ENCODE results near the gene TMEM131L. TPM values are rescaled to one million over a fixed set of nuclear protein-coding genes. Genes with fewer than 3 reads are reported as not detected.

Gene TMEM131L
- total and polyA plus RNA-seq, 4 experiments from 2014 or later = 20.8 to 65.6 (median 53.2) TPM

DNA sequence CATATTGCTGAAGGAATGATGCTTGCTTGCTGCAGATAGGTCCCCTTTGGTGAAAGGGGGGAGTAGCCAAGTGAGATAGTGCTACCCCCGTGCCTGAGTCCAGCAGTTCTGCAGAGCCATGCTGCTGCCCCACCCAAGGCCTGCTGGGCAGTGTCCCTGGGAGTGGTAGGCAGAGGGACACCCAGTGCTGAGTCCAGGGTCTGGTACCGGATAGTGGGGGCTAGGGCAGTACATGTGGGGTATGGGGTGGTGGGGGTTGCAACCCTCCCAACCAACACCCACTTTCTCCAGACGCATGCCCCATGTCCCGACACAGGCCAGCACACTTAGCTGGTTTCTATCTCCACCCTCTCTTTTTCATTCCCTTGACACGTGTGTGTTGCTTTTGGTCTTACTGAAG lies 155.9 kb downstream of the TMEM131L start:
- peaks cover 61 to 86% of the 10 kb centered on the region in 2 donors for H3K36me3 Mint-ChIP-seq
- DNase-seq = no peak
- Histone ChIP-seq H3K36me3 (ENCODE audit: insufficient read depth, low read length) (peaks cover 89% of the 10 kb centered on the region), H3K27ac (ENCODE audit: low read depth, low read length) (no peak overlapping the region), H3K27me3 (ENCODE audit: insufficient read depth, low read length) (no peaks in the 10 kb centered on the region), H3K9me3 (ENCODE audit: control insufficient read depth in 1 of 2, low read length in 2 of 2) (no peaks in the 10 kb centered on the region), H3K4me3 (ENCODE audit: low read length in 2 of 2) (no peak overlapping the region), H3K4me1 (ENCODE audit: insufficient read depth, low read length) (no peaks in the 10 kb centered on the region)
- H3K27me3 Mint-ChIP-seq = no peaks in the 10 kb centered on the region
- peaks cover 2 to 7% (median 6%) of the 10 kb centered on the region in 4 donors for H3K4me1 Mint-ChIP-seq
- peaks cover 0 to 2% (median 0%) of the 10 kb centered on the region in 8 donors for H3K9me3 Mint-ChIP-seq
- no peak overlapping the region for H3K27ac Mint-ChIP-seq
- intact Hi-C loops (cut with micrococcal nuclease) = no loop called here
- CTCF ChIA-PET (ENCODE audit: partially characterized antibody) = interaction anchor here (0.7 to 2.6 kb wide), 5 partner anchors 11 to 278 kb away, joined by 3 to 8 read pairs (median 5); partner anchors contain the start of gene MND1
- no peak overlapping the region for H3K4me3 Mint-ChIP-seq
- POLR2A ChIA-PET (ENCODE audit: partially characterized antibody) = no interaction called here

DNA sequence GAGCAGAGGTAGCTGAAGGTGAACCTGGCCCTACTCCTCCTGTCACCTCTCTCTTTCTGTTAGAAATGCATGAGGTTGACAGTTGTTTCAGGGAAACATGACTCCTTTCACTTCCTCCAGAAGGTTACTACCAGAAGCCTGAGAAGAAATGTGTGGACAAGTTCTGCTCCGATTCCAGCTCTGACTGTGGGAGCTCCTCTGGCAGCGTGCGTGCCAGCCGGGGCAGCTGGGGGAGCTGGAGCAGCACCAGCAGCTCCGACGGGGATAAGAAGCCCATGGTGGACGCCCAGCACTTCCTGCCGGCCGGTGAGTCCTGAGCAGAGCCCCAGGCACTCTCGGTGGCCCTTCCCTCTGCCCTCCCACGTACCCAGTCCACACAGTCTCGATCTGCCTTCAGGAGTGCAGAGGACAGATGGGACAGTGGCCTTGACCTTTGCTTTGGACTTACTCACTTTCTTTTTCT lies 156.6 kb downstream of the TMEM131L start:
- H3K27me3 Mint-ChIP-seq = no peaks in the 10 kb centered on the region
- Histone ChIP-seq H3K4me1 (ENCODE audit: insufficient read depth, low read length) (no peaks in the 10 kb centered on the region), H3K27me3 (ENCODE audit: insufficient read depth, low read length) (no peaks in the 10 kb centered on the region), H3K9me3 (ENCODE audit: control insufficient read depth in 1 of 2, low read length in 2 of 2) (no peaks in the 10 kb centered on the region), H3K27ac (ENCODE audit: low read depth, low read length) (no peak overlapping the region), H3K4me3 (ENCODE audit: low read length in 2 of 2) (no peak overlapping the region), H3K36me3 (ENCODE audit: insufficient read depth, low read length) (peaks cover 90% of the 10 kb centered on the region)
- peaks cover 0 to 6% (median 4%) of the 10 kb centered on the region in 4 donors for H3K4me1 Mint-ChIP-seq
- peaks cover 61 to 89% of the 10 kb centered on the region in 2 donors for H3K36me3 Mint-ChIP-seq
- no peak overlapping the region for H3K4me3 Mint-ChIP-seq
- peak overlapping the region in 5 of 7 donors; percentile 6 to 70 (median 62) for H3K27ac Mint-ChIP-seq
- intact Hi-C loops (cut with micrococcal nuclease) = no loop called here
- CTCF ChIA-PET (ENCODE audit: partially characterized antibody) = interaction anchor here (1.6 kb wide), 1 partner anchor 21 kb away, joined by 6 read pairs; no protein-coding TSS in a partner anchor
- POLR2A ChIA-PET (ENCODE audit: partially characterized antibody) = no interaction called here
- peaks cover 0 to 2% (median 0%) of the 10 kb centered on the region in 8 donors for H3K9me3 Mint-ChIP-seq
- DNase-seq = no peak

DNA sequence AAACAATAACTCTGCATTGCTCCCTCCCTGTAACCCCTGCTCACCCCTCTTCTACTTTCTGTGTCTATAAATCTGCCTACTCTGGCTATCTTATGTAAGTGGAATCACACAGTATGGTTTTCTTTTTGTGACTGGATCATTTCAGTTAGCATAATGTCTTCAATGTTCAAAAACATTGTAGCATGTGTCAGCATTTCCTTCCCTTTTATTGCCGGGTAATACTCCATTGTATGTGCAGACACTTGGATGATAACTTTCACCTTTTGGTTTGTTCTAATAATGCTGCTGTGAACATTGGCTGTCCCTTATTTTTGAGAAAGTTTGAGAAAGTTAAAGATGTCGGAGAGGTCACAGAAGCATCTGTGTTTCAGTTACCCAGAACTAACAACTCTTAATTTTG lies 157.3 kb downstream of the TMEM131L start:
- peaks cover 0 to 2% (median 0%) of the 10 kb centered on the region in 8 donors for H3K9me3 Mint-ChIP-seq
- H3K4me1 ChIP-seq (ENCODE audit: insufficient read depth, low read length) = no peaks in the 10 kb centered on the region
- H3K36me3 Mint-ChIP-seq = peaks cover 63 to 91% of the 10 kb centered on the region in 2 donors
- H3K27me3 Mint-ChIP-seq = no peaks in the 10 kb centered on the region
- H3K27me3 ChIP-seq (ENCODE audit: insufficient read depth, low read length) = no peaks in the 10 kb centered on the region
- CTCF ChIA-PET (ENCODE audit: partially characterized antibody) = no interaction called here
- intact Hi-C loops (cut with micrococcal nuclease) = no loop called here
- peaks cover 0 to 6% (median 4%) of the 10 kb centered on the region in 4 donors for H3K4me1 Mint-ChIP-seq
- POLR2A ChIA-PET (ENCODE audit: partially characterized antibody) = no interaction called here
- H3K9me3 ChIP-seq (ENCODE audit: control insufficient read depth in 1 of 2, low read length in 2 of 2) = no peaks in the 10 kb centered on the region
- no peak overlapping the region for H3K4me3 Mint-ChIP-seq
- no peak overlapping the region for H3K4me3 ChIP-seq (ENCODE audit: low read length in 2 of 2)
- DNase-seq = no peak
- H3K27ac ChIP-seq (ENCODE audit: low read depth, low read length) = no peak overlapping the region
- H3K27ac Mint-ChIP-seq = peak overlapping the region in 6 of 7 donors; percentile 7 to 93 (median 44)
- peaks cover 90% of the 10 kb centered on the region for H3K36me3 ChIP-seq (ENCODE audit: insufficient read depth, low read length)

DNA sequence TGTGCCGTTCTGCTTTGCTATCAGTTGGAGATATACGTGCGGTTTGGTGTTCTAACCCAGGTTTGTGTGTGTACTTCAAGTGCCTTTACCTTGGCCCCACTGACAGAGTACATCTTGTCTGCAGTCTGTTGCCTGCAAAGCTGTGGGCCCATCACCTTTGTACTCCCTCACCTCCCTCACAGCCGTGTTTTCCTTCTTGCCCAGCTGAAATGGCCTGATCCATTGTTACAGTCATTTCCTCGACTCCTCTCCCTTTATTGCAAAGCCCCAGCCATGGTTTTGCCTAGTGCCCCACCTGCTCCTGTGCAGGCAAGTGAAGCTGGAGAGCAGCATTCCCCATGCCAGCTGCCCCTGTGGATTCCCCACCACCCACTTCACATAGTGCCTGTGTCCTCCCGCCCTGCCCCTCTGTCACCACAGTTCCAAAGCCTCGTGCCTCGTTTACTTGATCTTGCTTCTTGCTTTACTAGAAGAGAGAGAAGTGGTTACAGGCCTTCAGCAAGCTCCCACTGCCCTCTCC lies 162.7 kb downstream of the TMEM131L start:
- CTCF ChIA-PET (ENCODE audit: partially characterized antibody) = no interaction called here
- POLR2A ChIA-PET (ENCODE audit: partially characterized antibody) = no interaction called here

DNA sequence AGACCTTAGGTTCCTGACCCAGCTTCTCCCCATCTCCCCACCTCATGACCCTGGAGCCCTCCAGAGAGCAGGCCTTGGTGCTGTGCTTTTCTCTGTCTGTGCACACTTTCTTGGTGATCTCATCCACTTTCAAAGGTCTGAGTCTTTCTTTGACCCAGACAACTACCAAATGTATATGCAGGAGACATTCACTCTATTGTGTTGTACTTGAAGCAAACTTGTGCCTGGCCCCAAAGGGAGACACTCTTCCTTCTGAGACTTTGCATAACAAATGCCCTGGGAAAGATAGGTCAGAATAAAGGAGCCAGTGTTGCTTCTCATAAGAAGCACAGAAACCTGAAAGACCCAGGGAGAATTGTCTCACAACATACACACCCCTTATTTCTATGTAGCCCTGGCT lies 163.6 kb downstream of the TMEM131L start:
- H3K4me3 ChIP-seq (ENCODE audit: low read length in 2 of 2) = no peak overlapping the region
- Mint-ChIP-seq H3K36me3 (peaks cover 74 to 94% of the 10 kb centered on the region in 2 donors), H3K4me1 (peaks cover 0 to 1% (median 0%) of the 10 kb centered on the region in 4 donors), H3K27ac (peak overlapping the region in 2 of 7 donors; percentile 9 to 87), H3K27me3 (no peaks in the 10 kb centered on the region), H3K9me3 (peaks cover 0 to 2% (median 0%) of the 10 kb centered on the region in 8 donors), H3K4me3 (no peak overlapping the region)
- ChIA-PET CTCF (ENCODE audit: partially characterized antibody) (no interaction called here), POLR2A (ENCODE audit: partially characterized antibody) (no interaction called here)
- H3K27ac ChIP-seq (ENCODE audit: low read depth, low read length) = no peak overlapping the region
- intact Hi-C loops (cut with micrococcal nuclease) = no loop called here
- no peaks in the 10 kb centered on the region for H3K27me3 ChIP-seq (ENCODE audit: insufficient read depth, low read length)
- no peaks in the 10 kb centered on the region for H3K9me3 ChIP-seq (ENCODE audit: control insufficient read depth in 1 of 2, low read length in 2 of 2)
- no peak for DNase-seq
- H3K36me3 ChIP-seq (ENCODE audit: insufficient read depth, low read length) = peaks cover 94% of the 10 kb centered on the region
- H3K4me1 ChIP-seq (ENCODE audit: insufficient read depth, low read length) = no peaks in the 10 kb centered on the region

More for the DNA sequence above, 162.7 kb downstream of the TMEM131L start:
- H3K9me3 Mint-ChIP-seq = peaks cover 0 to 2% (median 0%) of the 10 kb centered on the region in 8 donors
- no peaks in the 10 kb centered on the region for H3K27me3 Mint-ChIP-seq
- Histone ChIP-seq H3K4me1 (ENCODE audit: insufficient read depth, low read length) (no peaks in the 10 kb centered on the region), H3K27me3 (ENCODE audit: insufficient read depth, low read length) (no peaks in the 10 kb centered on the region), H3K9me3 (ENCODE audit: control insufficient read depth in 1 of 2, low read length in 2 of 2) (no peaks in the 10 kb centered on the region), H3K27ac (ENCODE audit: low read depth, low read length) (no peak overlapping the region), H3K36me3 (ENCODE audit: insufficient read depth, low read length) (peaks cover 92% of the 10 kb centered on the region), H3K4me3 (ENCODE audit: low read length in 2 of 2) (no peak overlapping the region)
- peak overlapping the region in 5 of 7 donors; percentile 0 to 73 (median 12) for H3K27ac Mint-ChIP-seq
- no peaks in the 10 kb centered on the region for H3K4me1 Mint-ChIP-seq
- peak overlapping the region in 1 of 8 donors; percentile 9 for H3K4me3 Mint-ChIP-seq
- no peak for DNase-seq
- H3K36me3 Mint-ChIP-seq = peaks cover 71 to 91% of the 10 kb centered on the region in 2 donors
- intact Hi-C loops (cut with micrococcal nuclease) = no loop called here

DNA sequence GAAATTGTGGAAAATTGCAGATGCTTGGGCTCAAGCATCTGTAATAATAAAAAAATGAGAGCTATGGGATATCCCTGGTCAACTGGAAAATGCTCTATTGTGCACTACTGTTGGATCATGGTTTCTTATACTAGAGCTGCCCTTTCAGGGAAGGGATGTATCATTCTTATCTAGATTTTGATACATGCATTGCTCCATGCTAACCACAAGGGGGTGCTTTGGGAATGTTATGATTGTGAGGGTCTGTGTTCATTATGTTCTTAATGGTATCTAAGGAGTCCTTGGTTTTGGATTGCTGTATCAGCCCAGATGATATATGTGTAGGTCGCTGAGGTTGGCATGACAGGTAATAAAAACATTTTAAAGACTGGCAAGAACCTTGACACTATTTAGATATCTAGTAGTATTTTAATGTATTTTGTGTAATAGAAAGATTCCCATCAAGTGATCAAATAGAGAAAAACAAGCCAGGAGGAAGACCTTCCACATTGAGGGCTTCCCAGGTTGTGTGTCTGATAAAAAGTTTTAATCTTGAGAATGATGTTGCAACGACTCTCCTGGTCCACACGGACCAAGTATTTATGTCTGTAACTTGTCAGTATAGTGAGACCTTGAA lies 168.7 kb downstream of the TMEM131L start:
- H3K4me3 ChIP-seq (ENCODE audit: low read length in 2 of 2) = no peak overlapping the region
- no peaks in the 10 kb centered on the region for H3K9me3 ChIP-seq (ENCODE audit: control insufficient read depth in 1 of 2, low read length in 2 of 2)
- Mint-ChIP-seq H3K36me3 (peaks cover 63 to 77% of the 10 kb centered on the region in 2 donors), H3K4me1 (peaks cover 0 to 6% (median 0%) of the 10 kb centered on the region in 4 donors), H3K4me3 (no peak overlapping the region), H3K27ac (peak overlapping the region in 3 of 7 donors; percentile 17 to 35 (median 31)), H3K27me3 (no peaks in the 10 kb centered on the region), H3K9me3 (peaks cover 0 to 4% (median 0%) of the 10 kb centered on the region in 8 donors)
- H3K4me1 ChIP-seq (ENCODE audit: insufficient read depth, low read length) = no peaks in the 10 kb centered on the region
- H3K27ac ChIP-seq (ENCODE audit: low read depth, low read length) = no peak overlapping the region
- POLR2A ChIA-PET (ENCODE audit: partially characterized antibody) = interaction anchor here (1.0 kb wide), 1 partner anchor 9 kb away, joined by 4 read pairs; no protein-coding TSS in a partner anchor
- H3K27me3 ChIP-seq (ENCODE audit: insufficient read depth, low read length) = no peaks in the 10 kb centered on the region
- DNase-seq = peak in 4 of 5 donors; percentile 13 to 20 (median 18)
- intact Hi-C loops (cut with micrococcal nuclease) = loop anchor here (1.0 kb wide), 1 partner anchor 115 kb away; no protein-coding TSS in a partner anchor
- H3K36me3 ChIP-seq (ENCODE audit: insufficient read depth, low read length) = peaks cover 61% of the 10 kb centered on the region
- CTCF ChIA-PET (ENCODE audit: partially characterized antibody) = interaction anchor here (0.9 to 5.5 kb wide), 10 partner anchors 9 to 291 kb away, joined by 3 to 54 read pairs (median 4); partner anchors contain the start of gene MND1

DNA sequence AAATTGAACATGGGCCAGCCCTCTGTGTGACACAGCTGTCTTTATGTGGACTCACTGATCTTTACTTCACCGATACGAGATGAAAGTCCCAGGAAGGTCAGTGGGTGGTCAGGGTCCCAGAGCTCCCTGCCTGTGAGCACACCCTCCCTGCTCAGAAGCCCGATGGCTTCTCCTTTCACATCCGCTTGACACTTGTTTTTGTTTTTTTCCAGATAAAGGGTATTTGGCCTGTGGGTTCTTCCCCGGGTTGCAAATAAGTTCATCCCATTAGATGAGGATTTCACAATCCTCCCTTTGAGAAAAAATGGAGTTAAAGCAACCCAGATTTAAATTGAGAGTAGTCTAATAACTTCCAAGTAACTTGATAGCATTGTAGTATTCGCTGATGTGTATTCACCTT lies 169.7 kb downstream of the TMEM131L start:
- H3K4me1 Mint-ChIP-seq = peaks cover 0 to 6% (median 0%) of the 10 kb centered on the region in 4 donors
- POLR2A ChIA-PET (ENCODE audit: partially characterized antibody) = no interaction called here
- CTCF ChIA-PET (ENCODE audit: partially characterized antibody) = interaction anchor here (1.1 to 5.5 kb wide), 5 partner anchors 8 to 114 kb away, joined by 3 to 54 read pairs (median 29); no protein-coding TSS in a partner anchor
- Histone ChIP-seq H3K4me1 (ENCODE audit: insufficient read depth, low read length) (no peaks in the 10 kb centered on the region), H3K36me3 (ENCODE audit: insufficient read depth, low read length) (peaks cover 51% of the 10 kb centered on the region), H3K9me3 (ENCODE audit: control insufficient read depth in 1 of 2, low read length in 2 of 2) (no peaks in the 10 kb centered on the region), H3K27me3 (ENCODE audit: insufficient read depth, low read length) (no peaks in the 10 kb centered on the region), H3K4me3 (ENCODE audit: low read length in 2 of 2) (no peak overlapping the region), H3K27ac (ENCODE audit: low read depth, low read length) (no peak overlapping the region)
- H3K27ac Mint-ChIP-seq = peak overlapping the region in 1 of 7 donors; percentile 35
- no peaks in the 10 kb centered on the region for H3K27me3 Mint-ChIP-seq
- H3K4me3 Mint-ChIP-seq = no peak overlapping the region
- H3K9me3 Mint-ChIP-seq = peaks cover 0 to 6% (median 0%) of the 10 kb centered on the region in 8 donors
- intact Hi-C loops (cut with micrococcal nuclease) = no loop called here
- peaks cover 53 to 67% of the 10 kb centered on the region in 2 donors for H3K36me3 Mint-ChIP-seq
- DNase-seq = no peak

Measured in CD4-positive, alpha-beta memory T cell (primary cell).